Measurements from ENCODE around the gene ZNF185. TPM values are rescaled to one million over a fixed set of nuclear protein-coding genes. Genes with fewer than 3 reads are reported as not detected.

The ZNF185 gene
- total RNA-seq, 1 experiment from 2014 or later, result 5.9 TPM

DNA sequence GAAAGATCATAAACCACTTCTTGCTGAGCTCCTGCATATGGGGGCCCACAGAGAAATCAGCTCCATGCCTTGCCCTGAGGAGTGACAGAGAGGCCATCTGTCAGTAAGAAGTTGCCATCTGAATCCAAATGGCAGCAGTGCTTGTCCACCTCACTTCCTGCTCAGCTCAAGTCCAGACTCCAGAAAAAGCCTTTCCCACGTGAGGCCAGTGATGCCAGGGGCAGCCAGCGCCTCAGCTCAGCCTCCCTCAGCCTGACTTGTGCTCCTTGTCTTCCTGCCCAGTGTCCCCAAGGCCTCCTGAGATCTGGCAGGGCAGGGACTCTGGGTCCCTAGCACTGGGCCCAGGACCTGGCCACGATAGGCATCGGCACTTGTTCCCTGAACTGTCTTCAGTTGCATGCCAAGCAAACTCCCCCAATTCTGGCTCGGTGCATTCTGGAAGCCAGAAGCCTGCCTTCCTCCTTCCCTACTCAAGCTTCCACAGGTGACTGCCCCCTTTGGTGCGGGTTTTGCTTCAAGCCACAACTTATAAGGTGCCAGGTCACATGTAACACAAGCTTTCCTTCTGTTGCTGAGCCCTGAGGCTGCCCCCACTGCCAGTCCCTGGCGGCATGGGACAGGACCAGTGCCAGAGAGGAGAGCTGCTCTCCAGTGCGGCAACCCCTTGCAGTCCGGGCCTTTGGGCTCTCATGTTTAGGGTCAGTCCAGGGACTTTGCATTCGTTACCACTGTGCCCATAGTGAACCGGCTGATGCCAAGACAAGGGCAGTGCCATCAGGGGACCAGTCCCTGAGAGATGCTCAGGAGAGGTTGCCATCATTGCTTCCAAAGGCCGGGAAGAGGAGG, 2.2 kb downstream of the ZNF185 start:
- no peak overlapping the region for H3K27ac Mint-ChIP-seq (ENCODE audit: unreplicated experiment)
- Histone ChIP-seq H3K27me3 (replicated peaks; ENCODE audit: control insufficient read depth, insufficient read depth, low read length) (no peaks in the 10 kb centered on the region), H3K4me1 (peaks cover 9% of the 10 kb centered on the region), H3K4me3 (ENCODE audit: low read depth, low read length) (no peak overlapping the region), H3K9me3 (no peaks in the 10 kb centered on the region), H3K36me3 (ENCODE audit: control insufficient read depth, insufficient read depth, low read length) (no peaks in the 10 kb centered on the region)
- no peak for DNase-seq
- H3K9me3 Mint-ChIP-seq (ENCODE audit: unreplicated experiment), result no peaks in the 10 kb centered on the region
- intact Hi-C loops (cut with micrococcal nuclease; ENCODE audit: unreplicated experiment), result no loop called here
- no peaks in the 10 kb centered on the region for H3K27me3 Mint-ChIP-seq (ENCODE audit: insufficient read depth, unreplicated experiment)
- CTCF ChIA-PET, result no interaction called here
- peaks cover 12% of the 10 kb centered on the region for H3K4me1 Mint-ChIP-seq (ENCODE audit: low read depth, unreplicated experiment)
- POLR2A ChIA-PET, result no interaction called here
- H3K36me3 Mint-ChIP-seq (ENCODE audit: insufficient read depth, unreplicated experiment), result no peaks in the 10 kb centered on the region
- no TSS peak for BruUV-seq (replicated peaks)
- H3K4me3 Mint-ChIP-seq (ENCODE audit: unreplicated experiment), result no peak overlapping the region
- TF ChIP-seq, protein P1, sequence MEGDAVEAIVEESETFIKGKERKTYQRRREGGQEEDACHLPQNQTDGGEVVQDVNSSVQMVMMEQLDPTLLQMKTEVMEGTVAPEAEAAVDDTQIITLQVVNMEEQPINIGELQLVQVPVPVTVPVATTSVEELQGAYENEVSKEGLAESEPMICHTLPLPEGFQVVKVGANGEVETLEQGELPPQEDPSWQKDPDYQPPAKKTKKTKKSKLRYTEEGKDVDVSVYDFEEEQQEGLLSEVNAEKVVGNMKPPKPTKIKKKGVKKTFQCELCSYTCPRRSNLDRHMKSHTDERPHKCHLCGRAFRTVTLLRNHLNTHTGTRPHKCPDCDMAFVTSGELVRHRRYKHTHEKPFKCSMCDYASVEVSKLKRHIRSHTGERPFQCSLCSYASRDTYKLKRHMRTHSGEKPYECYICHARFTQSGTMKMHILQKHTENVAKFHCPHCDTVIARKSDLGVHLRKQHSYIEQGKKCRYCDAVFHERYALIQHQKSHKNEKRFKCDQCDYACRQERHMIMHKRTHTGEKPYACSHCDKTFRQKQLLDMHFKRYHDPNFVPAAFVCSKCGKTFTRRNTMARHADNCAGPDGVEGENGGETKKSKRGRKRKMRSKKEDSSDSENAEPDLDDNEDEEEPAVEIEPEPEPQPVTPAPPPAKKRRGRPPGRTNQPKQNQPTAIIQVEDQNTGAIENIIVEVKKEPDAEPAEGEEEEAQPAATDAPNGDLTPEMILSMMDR (IDR thresholded peaks at IDR 0.05; ENCODE audit: insufficient read depth in 1 of 2, low read depth in 1 of 2, low read length in 1 of 2, severe bottlenecking in 1 of 2, unreplicated experiment in 1 of 2), result no peak

DNA sequence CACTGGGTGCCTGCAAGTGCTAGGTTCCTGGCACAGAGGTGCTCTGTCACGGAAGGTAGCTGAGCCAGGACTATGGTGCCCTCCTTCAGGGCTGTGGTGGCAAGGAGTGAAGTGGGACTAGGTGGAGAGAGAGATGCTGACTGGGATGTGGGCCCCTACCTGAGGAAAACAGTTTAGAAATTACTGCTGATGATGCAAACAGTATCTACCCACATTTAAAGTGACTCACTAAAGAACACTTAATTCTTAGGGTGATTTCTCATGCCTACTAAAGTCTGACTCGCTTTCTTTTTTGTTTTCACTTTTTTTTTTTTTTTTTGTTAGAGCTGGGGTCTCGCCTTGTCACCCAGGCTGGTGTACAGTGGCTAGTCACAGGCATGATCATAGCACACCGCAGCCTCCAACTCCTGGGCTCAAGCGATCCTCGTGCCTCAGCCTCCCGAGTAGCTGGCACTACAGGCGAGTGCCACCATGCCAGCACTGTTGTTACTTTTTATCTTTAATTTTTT, 3.1 kb downstream of the ZNF185 start:
- no TSS peak for BruUV-seq (replicated peaks)
- DNase-seq, result no peak
- intact Hi-C loops (cut with micrococcal nuclease; ENCODE audit: unreplicated experiment), result no loop called here
- Histone ChIP-seq H3K4me1 (peaks cover 9% of the 10 kb centered on the region), H3K36me3 (ENCODE audit: control insufficient read depth, insufficient read depth, low read length) (no peaks in the 10 kb centered on the region), H3K27me3 (replicated peaks; ENCODE audit: control insufficient read depth, insufficient read depth, low read length) (no peaks in the 10 kb centered on the region), H3K4me3 (ENCODE audit: low read depth, low read length) (no peak overlapping the region), H3K9me3 (no peaks in the 10 kb centered on the region)
- H3K27me3 Mint-ChIP-seq (ENCODE audit: insufficient read depth, unreplicated experiment), result no peaks in the 10 kb centered on the region
- ChIA-PET CTCF (interaction anchor here (1.4 kb wide), 1 partner anchor 26 kb away, joined by 7 read pairs; no protein-coding TSS in a partner anchor), POLR2A (no interaction called here)
- H3K9me3 Mint-ChIP-seq (ENCODE audit: unreplicated experiment), result no peaks in the 10 kb centered on the region
- no peaks in the 10 kb centered on the region for H3K36me3 Mint-ChIP-seq (ENCODE audit: insufficient read depth, unreplicated experiment)
- no peak overlapping the region for H3K27ac Mint-ChIP-seq (ENCODE audit: unreplicated experiment)
- TF ChIP-seq, protein P1 (IDR thresholded peaks at IDR 0.05; ENCODE audit: insufficient read depth in 1 of 2, low read depth in 1 of 2, low read length in 1 of 2, severe bottlenecking in 1 of 2, unreplicated experiment in 1 of 2), result no peak
- H3K4me1 Mint-ChIP-seq (ENCODE audit: low read depth, unreplicated experiment), result peaks cover 11% of the 10 kb centered on the region
- H3K4me3 Mint-ChIP-seq (ENCODE audit: unreplicated experiment), result no peak overlapping the region

DNA sequence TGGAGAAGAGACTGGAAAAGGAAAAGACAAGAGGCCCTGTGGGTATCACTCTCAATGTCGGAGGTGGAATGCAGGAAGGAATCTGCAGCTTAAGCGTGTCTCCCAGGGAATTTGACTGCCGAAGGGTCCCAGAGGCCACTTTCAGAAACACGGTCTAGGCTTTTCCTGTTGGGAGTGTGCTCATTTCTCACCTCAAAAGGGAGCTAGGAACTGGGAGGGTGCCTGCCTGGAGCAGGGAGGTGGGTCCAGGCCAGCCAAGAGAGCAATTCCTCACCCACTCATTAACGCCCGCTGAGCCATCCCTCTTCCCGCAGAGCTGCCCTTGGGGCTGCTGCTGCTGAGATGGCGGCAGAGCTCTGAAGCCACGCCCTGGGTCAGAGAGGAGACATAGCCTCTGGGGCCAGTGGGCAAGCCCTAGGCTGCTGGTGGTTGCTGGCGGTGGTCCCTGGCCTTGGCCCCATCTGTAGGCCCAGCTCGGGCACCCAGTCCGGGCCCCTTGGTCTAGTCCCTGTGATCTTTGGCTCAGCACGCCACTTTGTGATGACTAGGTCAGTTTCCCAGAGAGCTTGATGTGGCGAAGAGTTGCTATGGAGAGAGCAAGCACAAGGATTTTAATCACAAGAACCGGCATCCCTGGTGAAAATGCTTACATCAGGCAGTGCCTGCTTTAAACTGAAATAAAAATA, 4.1 kb downstream of the ZNF185 start:
- no peak for DNase-seq
- H3K27ac Mint-ChIP-seq (ENCODE audit: unreplicated experiment), result no peak overlapping the region
- CTCF ChIA-PET, result interaction anchor here (1.4 kb wide), 1 partner anchor 25 kb away, joined by 7 read pairs; no protein-coding TSS in a partner anchor

More for the DNA sequence above, 4.1 kb downstream of the ZNF185 start:
- no TSS peak for BruUV-seq (replicated peaks)
- Mint-ChIP-seq H3K9me3 (ENCODE audit: unreplicated experiment) (no peaks in the 10 kb centered on the region), H3K4me1 (ENCODE audit: low read depth, unreplicated experiment) (peaks cover 1% of the 10 kb centered on the region), H3K36me3 (ENCODE audit: insufficient read depth, unreplicated experiment) (no peaks in the 10 kb centered on the region), H3K27me3 (ENCODE audit: insufficient read depth, unreplicated experiment) (no peaks in the 10 kb centered on the region), H3K4me3 (ENCODE audit: unreplicated experiment) (no peak overlapping the region)
- H3K4me1 ChIP-seq, result peaks cover 6% of the 10 kb centered on the region
- no peaks in the 10 kb centered on the region for H3K27me3 ChIP-seq (replicated peaks; ENCODE audit: control insufficient read depth, insufficient read depth, low read length)
- H3K36me3 ChIP-seq (ENCODE audit: control insufficient read depth, insufficient read depth, low read length), result no peaks in the 10 kb centered on the region
- intact Hi-C loops (cut with micrococcal nuclease; ENCODE audit: unreplicated experiment), result no loop called here
- POLR2A ChIA-PET, result no interaction called here
- no peaks in the 10 kb centered on the region for H3K9me3 ChIP-seq
- H3K4me3 ChIP-seq (ENCODE audit: low read depth, low read length), result no peak overlapping the region
- TF ChIP-seq, protein P1 (IDR thresholded peaks at IDR 0.05; ENCODE audit: insufficient read depth in 1 of 2, low read depth in 1 of 2, low read length in 1 of 2, severe bottlenecking in 1 of 2, unreplicated experiment in 1 of 2), result no peak

Measured in Caco-2 (cell line).